ENCODE data around the gene CHADL.
A peak's percentile ranks its signal among the peaks of the same experiment; 100 is the strongest.
"Not testable (repeated sequence)": the region's sequence is repeated elsewhere in the genome, so short reads cannot be mapped to it uniquely, and the experiment has no call there.

CHADL gene, protein sequence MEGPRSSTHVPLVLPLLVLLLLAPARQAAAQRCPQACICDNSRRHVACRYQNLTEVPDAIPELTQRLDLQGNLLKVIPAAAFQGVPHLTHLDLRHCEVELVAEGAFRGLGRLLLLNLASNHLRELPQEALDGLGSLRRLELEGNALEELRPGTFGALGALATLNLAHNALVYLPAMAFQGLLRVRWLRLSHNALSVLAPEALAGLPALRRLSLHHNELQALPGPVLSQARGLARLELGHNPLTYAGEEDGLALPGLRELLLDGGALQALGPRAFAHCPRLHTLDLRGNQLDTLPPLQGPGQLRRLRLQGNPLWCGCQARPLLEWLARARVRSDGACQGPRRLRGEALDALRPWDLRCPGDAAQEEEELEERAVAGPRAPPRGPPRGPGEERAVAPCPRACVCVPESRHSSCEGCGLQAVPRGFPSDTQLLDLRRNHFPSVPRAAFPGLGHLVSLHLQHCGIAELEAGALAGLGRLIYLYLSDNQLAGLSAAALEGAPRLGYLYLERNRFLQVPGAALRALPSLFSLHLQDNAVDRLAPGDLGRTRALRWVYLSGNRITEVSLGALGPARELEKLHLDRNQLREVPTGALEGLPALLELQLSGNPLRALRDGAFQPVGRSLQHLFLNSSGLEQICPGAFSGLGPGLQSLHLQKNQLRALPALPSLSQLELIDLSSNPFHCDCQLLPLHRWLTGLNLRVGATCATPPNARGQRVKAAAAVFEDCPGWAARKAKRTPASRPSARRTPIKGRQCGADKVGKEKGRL

DNA sequence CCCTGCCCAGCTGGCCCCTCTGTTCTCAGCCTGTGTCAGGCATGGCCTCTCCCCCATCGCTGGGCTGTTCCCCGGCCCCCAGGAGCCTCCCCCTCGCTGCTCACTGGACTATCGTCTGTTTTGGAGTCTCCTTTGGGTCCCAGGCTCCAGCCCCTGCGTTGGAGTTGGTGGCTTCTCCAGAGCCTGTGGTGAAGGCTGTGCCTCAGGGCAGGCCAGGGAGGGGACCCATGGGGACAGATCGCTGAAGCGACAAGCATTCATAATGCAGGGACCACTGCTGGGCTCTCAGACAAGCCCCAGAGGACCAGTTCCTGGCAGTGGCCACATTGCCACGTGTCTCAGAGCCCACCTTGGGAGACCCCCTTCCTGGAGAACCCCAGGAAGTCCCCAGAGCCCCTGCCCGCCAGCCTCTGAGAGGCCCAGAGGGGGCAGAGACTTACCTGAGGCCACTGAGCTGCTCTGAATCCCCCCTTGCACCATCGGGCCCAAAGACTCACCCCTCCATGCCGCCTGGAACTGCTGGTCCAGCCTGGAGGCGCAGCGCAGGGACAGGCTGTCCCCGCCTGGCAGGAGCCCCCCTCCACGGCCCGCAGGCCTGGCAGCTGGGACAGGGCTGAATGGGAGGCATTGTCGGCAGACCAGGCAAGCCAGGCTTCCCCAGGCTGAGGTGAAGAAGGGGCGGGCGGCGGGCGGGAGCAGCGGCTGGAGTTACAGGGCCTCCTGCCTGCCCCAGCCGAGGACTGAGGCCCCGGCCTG lies at the start of gene CHADL:
Gene CHADL, minus strand, starts transcription at position 555 of the 756 bp plus-strand sequence. Its CDS starts 50 bp downstream, at position 505.
- DNase-seq, result no peak

DNA sequence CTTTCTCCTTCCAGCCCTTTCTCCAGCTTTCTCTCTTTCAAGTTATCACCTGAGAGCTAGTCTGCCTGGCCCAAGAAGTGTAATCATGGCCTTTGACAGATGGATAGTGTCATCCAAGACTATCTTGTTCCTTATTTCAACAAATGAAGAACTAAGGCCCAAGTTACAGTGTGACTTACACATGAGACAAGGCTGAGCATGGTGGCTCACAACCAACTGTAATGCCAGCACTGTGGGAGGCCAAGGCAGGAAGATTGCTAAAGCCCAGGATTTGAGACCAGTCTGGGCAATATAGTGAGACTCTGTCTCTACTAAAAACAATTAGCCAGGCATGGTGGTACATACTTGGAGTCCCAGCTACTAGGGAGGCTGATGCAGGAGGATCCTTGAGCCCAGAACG lies 48.9 kb upstream of the CHADL start:
- DNase-seq, result no peak

- DNase-seq, result no peak
Observed at GRCh38 chr22:41288245-41288946, 47.7 kb upstream of the CHADL start.

GRCh38 chr22:41286639-41287091 lies 45.9 kb upstream of the CHADL start:
- DNase-seq, result peak; percentile 87

GRCh38 chr22:41285820-41286638 lies 45.3 kb upstream of the CHADL start, which contains the start of gene RANGAP1:
RANGAP1 (minus strand) TSS chr22:41286187; CDS start chr22:41281044, 5,143 bp downstream.
- peak; percentile 87 for DNase-seq

DNA sequence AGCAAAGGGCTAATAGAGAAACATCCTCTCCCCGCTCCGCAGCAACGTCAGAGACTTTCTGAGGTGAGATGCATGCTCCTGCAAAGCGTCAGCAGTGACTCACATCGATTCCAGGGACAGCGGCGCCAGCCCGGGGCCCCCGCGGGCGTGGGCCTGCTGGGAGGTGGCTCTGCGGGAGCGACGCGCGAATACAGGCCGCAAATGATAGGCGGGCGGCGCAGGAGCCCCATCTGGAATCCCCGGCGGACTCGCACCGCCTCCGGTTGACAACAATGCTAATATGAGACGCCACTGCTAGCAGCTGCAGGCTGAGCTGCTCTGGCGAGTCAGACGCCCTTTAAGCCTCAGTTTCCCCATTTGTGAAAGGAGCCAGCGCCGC lies 44.7 kb upstream of the CHADL start:
- DNase-seq, result peak; percentile 41

- DNase-seq, result no peak
Observed at GRCh38 chr22:41284465-41284864, 43.7 kb upstream of the CHADL start.

DNA sequence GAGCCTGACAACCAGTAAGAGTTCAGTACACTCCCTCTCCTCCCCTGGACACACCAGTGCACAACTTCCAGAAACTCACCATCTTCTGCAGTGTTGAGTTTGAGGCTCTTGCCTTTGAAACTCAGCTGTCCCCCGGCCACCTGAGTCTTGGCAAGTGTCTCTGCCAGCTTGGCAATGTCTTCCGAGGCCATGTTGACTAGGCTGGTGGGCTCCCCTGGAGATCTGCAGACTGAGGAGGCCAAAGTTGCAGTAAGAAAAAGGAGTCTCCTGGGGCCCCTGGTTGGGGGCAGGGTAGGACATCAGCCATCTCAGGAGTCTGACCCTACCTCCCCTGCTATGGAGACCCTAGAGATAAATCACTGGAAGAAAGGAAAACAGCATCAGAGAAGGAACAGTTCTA lies 40.1 kb upstream of the CHADL start:
- DNase-seq, result no peak

GRCh38 chr22:41280065-41280464 lies 39.3 kb upstream of the CHADL start:
- DNase-seq, result no peak

DNA sequence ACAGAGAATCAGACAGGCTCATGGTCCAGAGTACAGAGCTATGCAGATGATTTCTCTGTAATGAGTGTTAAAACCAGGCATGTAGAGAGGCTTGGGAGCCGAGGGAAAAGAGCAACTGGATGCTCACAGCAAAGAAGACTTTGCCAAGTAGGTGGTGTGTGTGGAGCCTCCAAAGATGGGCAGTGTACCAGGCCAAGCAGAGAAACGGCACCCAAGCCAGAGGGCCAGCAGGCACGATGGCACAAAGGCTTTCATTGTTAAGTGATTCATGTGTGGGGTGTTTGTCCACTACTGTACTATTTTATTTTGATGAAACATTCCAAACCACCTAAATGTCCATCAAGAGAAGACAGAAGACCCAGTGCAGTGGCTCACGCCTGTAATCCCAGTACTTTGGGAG lies 34.1 kb upstream of the CHADL start:
- no peak for DNase-seq

DNA sequence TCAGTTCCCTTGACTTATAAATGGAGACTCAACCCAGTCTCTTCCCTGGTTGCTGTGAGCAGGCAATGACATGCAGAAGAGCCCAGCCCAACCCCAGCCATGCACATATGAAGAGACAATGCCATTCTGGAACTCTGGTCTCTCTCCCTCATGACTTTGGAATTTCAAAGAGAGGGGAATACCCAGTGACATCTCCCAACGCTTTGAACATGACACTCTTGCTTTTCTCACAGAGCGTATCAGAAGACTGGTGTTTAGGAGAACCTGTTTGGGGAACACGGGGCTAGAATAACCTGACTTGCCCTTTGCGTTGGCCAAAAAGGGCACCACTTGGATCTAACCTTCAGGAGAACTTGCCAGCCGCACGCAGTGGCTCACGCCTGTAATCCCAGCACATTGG lies 32.4 kb upstream of the CHADL start:
- DNase-seq, result no peak

- no peak for DNase-seq
Observed at GRCh38 chr22:41271787-41272186, 31.1 kb upstream of the CHADL start.

- no peak for DNase-seq
Observed at GRCh38 chr22:41267958-41268357, 27.2 kb upstream of the CHADL start.

DNA sequence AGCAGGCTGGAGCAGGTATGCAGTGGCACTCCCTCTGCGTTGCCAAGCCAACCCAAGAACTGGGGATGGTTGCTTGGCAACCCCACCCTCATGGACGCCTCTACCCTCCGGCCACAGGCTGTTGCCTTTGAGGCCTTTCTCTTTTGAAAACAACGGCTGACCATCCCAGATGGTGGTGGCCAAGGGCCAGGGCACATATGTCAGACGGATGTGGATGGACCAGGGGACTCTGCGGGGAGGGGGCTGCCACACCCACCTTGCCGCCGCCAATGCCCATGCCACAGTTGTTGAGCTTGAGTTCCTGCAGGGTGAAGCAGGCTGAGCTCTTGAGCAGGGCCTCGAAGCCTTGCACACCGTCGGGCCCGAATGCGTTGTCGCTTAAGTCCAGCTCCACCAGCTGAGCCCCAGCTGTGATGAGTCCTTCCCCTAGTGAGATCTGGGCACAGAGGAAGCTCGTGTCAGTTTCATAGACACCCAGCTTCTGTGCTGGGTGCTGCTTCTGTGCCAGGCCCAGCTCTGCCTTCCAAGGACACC lies 23.7 kb upstream of the CHADL start:
- no peak for DNase-seq

GRCh38 chr22:41263704-41264103 lies 23.0 kb upstream of the CHADL start:
- DNase-seq, result no peak

DNA sequence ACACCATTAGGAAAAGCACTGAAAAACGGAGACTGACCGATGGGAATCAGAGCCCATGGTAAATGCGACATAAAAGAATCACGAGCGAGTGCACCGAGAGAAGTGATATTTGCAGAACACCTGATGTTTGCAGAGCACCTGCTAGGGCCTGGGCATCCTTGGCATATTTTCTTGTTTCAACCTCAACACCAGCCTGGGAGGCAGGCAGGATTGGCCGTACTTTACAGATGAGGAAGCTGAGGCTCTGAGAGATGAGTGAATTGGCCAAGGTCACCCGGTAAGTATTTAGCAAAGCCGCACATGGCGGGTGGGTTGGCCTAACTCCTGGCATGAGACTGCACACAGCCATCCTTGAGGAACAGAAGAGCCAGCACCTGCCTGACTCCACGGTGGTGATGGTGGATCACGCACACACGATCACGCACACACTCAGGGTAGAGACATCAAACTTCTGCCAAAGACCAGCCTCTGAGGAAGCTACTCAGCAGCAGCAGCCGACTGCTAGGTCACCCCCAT lies 21.6 kb upstream of the CHADL start:
- DNase-seq, result no peak

DNA sequence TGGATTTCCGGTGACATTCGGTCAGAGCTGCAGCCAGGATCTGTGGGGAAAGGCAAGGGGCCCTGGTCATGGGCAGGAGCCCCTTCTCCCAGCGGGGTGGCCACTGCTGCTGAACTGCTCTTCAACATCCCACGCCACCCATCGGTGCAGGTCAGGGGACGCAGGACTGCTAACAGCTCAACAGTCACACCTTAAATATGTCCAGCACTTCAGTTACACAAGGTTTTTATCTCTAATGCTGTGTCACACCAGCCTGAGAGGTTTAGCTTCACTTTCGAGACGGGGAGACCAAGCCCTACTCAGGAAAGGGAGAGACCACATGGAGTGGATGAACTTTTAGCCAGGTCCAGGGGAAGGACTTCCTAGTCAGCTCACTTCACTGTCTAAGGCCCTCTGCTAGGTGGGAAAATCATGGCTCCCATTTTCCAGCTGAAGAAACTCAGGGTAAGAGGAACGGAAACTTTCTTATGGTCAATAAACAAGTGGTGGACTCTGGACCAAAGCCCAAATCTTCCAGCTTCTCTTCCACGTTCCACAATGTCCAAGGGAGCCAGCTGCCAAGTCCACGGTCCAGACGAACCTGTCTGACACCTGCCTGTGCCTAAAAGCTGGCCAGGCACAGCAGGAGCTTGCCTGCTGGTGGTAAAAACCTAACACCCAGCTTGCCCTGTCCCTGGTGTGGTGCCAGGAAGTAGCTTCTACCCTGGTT lies 21.0 kb upstream of the CHADL start:
- DNase-seq, result no peak

GRCh38 chr22:41260871-41261270 lies 20.1 kb upstream of the CHADL start:
- no peak for DNase-seq

DNA sequence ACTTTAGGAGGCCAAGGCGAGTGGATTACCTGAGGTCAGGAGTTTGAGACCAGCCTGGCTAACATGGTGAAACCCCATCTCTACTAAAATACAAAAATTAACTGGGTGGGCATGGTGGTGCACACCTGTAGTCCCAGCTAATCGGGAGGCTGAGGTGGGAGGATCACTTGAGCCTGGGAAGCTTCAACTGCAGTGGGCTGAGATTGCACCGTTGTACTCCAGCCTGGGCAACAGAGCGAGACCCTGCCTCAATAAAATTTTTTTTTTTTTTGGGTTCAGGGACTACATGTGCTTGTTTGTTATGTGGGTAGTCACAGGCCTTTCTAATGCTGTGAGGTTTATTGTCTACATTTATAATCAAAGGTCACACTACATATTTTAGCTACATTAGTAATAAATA lies 19.0 kb upstream of the CHADL start:
- not testable (repeated sequence) for DNase-seq

DNA sequence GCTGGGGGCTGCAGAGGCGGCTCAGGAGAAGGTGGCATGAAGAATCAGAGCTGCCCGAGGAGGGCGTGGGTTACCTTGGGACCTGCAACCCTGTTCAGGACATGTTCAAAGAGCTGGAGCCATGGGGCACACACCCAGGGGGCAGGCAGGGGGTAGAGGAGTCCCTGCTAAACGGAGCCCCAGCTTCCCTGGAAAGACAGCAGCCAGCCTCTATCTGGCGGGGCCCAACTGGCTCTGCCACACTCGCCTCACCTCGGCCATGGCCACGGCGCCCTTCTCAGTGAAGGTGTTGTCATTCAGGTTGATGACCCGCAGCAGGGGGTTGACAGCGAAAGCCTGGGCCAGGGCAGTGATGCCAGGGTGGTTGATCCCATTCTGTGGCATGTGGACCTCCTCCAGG lies 17.0 kb upstream of the CHADL start:
- DNase-seq, result no peak

Data from KG1 (cell line).